ENCODE results near the gene ZNF853.

Gene ZNF853

DNA sequence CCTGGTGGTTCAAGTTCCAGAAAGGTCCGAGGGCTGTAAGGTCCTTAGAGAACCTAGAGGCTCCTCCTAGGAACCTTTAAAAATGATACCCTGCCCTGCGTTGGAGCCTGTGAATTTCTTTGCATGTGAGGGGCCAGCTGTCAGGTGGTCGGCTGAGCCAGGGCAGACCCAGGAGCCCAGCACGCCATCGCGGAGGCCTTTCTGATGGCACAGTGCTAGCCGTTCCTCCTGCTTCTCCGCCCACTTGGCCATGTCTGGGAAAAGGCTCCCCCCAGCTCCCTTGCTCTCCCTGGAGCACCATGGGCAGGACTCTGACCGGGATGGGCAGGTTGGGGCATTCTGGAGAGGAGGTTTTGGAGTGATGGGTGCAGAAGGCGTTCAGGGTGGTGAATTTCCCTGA lies 29.3 kb downstream of the ZNF853 start:
- FAIRE-seq (no peak), DNase-seq (ENCODE audit: insufficient read length, low spot score) (no peak)
- TF ChIP-seq, protein P1, sequence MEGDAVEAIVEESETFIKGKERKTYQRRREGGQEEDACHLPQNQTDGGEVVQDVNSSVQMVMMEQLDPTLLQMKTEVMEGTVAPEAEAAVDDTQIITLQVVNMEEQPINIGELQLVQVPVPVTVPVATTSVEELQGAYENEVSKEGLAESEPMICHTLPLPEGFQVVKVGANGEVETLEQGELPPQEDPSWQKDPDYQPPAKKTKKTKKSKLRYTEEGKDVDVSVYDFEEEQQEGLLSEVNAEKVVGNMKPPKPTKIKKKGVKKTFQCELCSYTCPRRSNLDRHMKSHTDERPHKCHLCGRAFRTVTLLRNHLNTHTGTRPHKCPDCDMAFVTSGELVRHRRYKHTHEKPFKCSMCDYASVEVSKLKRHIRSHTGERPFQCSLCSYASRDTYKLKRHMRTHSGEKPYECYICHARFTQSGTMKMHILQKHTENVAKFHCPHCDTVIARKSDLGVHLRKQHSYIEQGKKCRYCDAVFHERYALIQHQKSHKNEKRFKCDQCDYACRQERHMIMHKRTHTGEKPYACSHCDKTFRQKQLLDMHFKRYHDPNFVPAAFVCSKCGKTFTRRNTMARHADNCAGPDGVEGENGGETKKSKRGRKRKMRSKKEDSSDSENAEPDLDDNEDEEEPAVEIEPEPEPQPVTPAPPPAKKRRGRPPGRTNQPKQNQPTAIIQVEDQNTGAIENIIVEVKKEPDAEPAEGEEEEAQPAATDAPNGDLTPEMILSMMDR (IDR thresholded peaks at IDR 0.05; ENCODE audit: insufficient read depth, missing control alignments), result no peak

DNA sequence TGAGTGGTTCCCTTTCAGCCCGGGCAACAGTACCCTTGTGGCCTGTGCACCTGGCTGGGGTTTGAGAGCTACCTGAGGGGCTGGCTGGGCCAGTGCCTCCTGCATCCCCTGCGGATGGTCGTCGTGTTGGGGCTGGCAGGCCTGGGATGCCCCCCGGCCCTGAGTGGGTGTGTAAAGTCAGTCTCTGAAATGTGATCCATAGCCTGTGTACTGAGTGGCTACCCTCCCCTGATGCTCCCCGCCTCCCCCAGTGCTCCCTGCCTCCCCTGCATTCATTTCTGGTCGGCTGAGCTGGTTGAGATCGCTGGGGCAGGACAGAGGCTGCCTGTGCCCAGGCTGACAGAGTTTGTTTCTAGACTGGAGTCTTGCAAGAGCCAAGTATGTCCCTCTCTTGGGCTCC lies 31.1 kb downstream of the ZNF853 start:
- DNase-seq (ENCODE audit: insufficient read length, low spot score) (no peak), FAIRE-seq (no peak)
- TF ChIP-seq, protein P1 (IDR thresholded peaks at IDR 0.05; ENCODE audit: insufficient read depth, missing control alignments), result no peak

DNA sequence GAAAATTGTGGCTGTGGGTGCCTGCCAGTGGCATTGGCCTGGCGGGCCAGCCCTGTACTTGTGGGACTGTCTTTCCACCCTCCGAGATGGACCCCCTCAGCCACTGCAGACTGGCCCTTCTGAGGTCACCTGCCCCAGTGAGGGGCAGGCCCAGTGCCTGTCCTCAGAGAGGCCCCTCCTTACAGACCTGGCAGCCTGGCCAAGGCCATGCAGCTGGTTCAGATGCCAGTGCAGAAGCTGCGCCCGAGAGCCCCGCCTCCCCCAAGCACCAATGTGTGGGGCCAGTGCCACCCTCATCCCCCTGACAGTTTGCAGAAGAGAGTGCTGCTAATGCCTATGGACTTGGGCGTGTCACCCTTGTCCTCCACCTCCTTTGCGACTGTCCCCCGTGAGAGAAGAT lies 31.7 kb downstream of the ZNF853 start:
- FAIRE-seq, result no peak
- TF ChIP-seq, protein P1 (IDR thresholded peaks at IDR 0.05; ENCODE audit: insufficient read depth, missing control alignments), result no peak
- DNase-seq (ENCODE audit: insufficient read length, low spot score), result no peak

DNA sequence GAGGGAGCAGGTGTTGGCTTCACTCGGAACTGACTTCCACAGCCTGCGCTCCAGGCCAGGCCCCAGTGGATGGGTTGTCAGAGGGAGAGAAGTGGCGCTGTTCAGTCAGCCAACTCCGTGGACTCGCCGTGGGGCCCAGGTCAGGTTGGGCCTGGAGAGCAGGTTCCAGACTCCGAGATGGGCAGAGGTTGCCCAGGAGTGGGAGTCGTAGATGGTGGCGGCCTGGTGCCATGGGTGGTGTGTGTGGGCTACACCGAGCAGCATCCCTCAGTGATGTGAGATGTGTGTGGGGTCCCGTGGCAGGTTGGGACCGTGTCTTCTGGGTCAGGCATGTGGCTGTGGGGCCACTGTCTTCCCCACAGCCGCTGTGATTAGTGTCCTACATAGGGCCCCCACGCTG lies 32.1 kb downstream of the ZNF853 start:
- FAIRE-seq, result no peak

DNA sequence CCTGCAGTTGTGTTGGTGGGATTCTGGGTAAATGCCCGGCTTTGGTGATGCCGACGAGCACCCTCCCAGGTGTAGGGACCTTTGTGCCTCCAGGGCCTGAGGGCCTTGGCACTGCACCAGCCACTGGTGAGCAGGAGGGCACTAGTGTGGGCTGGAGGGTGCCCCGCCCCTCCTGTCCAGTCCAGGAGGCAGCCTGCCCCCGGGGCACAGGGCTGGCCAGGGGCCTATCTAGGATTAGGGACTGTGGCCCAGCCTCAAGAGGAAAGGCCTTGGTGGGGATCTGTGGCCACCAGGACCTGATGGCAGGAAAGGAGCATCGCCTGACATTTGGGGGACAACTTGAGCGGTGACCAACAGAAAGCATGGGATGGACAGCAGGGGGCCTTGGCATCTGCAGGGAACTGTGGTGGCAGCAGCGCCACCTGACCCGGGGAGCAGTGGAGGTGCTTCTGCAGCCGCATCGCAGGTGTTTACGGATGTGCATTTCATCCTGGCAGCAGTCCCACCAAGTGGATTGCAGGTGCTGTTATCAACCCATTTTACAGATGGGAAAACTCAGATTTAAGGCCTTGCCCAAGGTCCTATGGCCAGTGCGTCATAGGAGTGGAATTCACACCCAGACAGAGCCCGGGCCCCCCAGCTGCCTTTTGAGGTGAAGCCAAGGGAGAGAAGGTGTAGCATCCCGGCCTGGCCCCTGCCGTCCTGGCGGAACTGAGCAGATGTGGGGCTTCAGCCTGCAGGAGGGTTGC lies 32.8 kb downstream of the ZNF853 start:
- DNase-seq (ENCODE audit: insufficient read length, low spot score) (no peak), FAIRE-seq (no peak)
- TF ChIP-seq, protein P1 (IDR thresholded peaks at IDR 0.05; ENCODE audit: insufficient read depth, missing control alignments), result no peak

More for the DNA sequence above, 32.1 kb downstream of the ZNF853 start:
- TF ChIP-seq, protein P1 (IDR thresholded peaks at IDR 0.05; ENCODE audit: insufficient read depth, missing control alignments), result no peak
- no peak for DNase-seq (ENCODE audit: insufficient read length, low spot score)

- FAIRE-seq (no peak), DNase-seq (ENCODE audit: insufficient read length, low spot score) (no peak)
- TF ChIP-seq, protein P1 (IDR thresholded peaks at IDR 0.05; ENCODE audit: insufficient read depth, missing control alignments), result no peak
These were observed 33.4 kb downstream of the ZNF853 start for GRCh38 chr7:6648815-6649104.

GRCh38 chr7:6649241-6649961 lies 34.0 kb downstream of the ZNF853 start:
- DNase-seq (ENCODE audit: insufficient read length, low spot score) (no peak), FAIRE-seq (no peak)
- TF ChIP-seq, protein P1 (IDR thresholded peaks at IDR 0.05; ENCODE audit: insufficient read depth, missing control alignments), result no peak

All from D721Med (cell line).